GM18868 (cell line): ENCODE results near the gene PGLYRP3.
"Not testable (repeated sequence)": the region's sequence is repeated elsewhere in the genome, so short reads cannot be mapped to it uniquely, and the experiment has no call there.

ENCODE experiments used
- ATAC-seq: cut with Tn5 transposase; IDR thresholded peaks from one replicate; pipeline ENCODE4 v1.9.1; 2021; ENCODE audit warnings: mild to moderate bottlenecking, moderate library complexity; ENCODE audit not compliant: unreplicated experiment

The PGLYRP3 gene

GRCh38 chr1:153314388-153314787 lies 1.6 kb upstream of the PGLYRP3 start:
- ATAC-seq: not testable (repeated sequence)

GRCh38 chr1:153313288-153313687 lies 536 bp upstream of the PGLYRP3 start:
- ATAC-seq: no peak

DNA sequence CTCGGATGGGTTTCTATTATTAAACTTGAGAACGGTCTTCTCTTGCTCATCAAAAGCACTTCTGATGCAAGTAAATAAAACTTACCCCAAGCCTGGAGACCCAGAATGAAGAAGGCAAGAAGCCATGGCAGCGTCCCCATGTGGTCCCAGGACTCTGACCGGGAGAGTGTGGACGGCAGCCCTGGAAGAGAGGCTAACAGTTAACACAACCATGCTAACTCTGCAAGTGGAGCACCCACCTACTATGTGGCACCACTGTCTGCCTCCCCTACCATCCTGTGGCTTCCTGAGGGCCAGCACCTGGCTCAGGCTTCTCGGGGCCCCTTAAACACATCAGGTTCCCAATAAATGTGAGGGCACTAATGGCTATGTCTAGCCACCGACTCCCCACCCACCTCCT lies 2.2 kb downstream of the PGLYRP3 start:
- ATAC-seq: no peak

GRCh38 chr1:153309441-153309840 lies 3.3 kb downstream of the PGLYRP3 start:
- ATAC-seq: no peak

DNA sequence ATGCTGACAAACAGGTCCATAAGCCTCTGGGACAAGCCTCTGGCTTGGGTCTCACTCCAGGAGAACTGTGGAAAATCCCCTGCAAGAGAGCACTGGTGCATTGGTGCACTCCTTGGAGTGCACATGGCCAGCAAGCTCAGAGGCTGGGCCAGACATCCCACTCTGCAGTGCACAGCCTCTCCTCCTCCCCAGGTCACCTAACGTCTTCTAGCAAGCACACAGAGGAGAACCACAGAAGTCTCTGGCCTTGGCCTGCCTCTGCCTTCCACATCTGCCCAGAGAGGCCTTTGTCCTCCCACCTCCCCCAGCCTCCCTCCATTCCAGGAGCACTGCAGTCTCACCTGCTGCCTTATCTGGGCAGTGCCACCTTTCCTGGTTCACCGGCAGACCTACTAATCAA lies 4.2 kb downstream of the PGLYRP3 start:
- ATAC-seq: no peak

DNA sequence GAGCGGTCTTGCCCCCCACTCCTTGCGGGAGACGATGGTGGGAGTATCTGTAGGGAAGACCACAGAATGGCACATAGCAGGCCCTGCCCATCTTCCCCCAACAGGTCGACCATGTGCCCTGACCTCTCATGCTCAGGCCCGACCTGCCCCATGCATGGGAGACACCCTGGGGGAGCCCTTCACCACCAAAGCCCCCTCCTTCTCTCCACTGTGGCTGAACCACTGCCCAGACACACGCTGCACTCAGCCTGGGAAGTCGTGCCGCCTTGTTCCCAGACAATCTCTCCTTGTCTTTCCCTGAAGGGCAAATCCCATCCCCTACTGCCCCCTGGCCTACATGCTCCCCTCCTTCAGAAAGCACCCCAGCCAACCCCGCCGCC lies 5.5 kb downstream of the PGLYRP3 start:
- ATAC-seq: no peak

GRCh38 chr1:153306303-153307220 lies 6.2 kb downstream of the PGLYRP3 start:
- ATAC-seq: no peak

DNA sequence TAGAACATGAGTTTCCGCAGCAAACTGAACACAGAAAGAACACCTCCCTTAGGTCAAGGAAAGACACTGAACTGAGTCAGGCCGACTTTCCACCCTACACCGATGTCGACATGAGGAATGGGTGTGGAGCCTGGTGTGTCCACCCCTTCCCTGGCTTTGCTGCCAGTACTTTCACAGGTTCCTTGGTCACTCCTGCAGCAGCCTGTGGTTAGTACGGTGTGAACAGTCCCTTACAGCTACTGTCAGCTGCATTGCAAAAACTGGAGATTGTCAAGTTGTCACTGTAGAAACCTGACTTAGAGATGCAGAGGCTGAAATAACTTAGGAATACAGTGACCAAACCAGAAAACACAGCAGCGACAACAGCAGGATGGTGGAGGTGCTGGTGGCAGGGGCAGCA lies 7.1 kb downstream of the PGLYRP3 start:
- no peak for ATAC-seq

DNA sequence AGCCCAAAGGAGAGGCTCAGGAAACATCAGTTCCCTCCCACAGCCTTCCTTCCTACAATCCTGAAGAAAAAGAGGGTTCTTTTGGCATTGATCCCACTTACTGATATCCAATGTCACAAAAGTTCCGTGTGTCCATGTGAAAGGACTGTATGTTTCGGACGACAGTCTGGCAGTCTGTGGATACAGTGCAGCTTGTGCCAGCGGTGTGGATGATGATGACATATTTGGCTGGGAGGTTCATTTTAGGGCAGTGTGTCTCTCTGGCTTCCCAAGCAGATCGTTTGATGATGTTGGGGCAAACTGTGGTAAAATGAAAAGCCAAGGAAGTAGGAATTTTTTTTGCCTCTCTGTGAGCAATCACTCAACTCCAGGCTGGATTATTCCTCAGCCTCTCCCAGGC lies 10.4 kb downstream of the PGLYRP3 start:
- no peak for ATAC-seq

GRCh38 chr1:153293851-153294250 lies 18.9 kb downstream of the PGLYRP3 start:
- ATAC-seq: no peak

DNA sequence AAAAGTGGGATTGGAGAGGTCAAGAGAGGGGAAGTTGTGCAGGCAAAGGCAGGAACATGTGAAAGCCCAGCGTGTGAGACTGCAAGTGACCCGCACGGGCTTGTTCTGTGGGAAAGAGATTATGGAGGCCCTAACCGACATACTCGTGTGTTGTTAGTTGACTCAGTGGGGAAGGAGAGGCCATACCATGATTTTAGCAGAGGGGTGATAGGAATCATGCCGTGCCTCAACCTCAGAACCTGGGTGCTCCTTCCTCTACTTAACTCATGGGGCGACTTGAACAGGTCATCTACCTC lies 19.3 kb downstream of the PGLYRP3 start:
- no peak for ATAC-seq

DNA sequence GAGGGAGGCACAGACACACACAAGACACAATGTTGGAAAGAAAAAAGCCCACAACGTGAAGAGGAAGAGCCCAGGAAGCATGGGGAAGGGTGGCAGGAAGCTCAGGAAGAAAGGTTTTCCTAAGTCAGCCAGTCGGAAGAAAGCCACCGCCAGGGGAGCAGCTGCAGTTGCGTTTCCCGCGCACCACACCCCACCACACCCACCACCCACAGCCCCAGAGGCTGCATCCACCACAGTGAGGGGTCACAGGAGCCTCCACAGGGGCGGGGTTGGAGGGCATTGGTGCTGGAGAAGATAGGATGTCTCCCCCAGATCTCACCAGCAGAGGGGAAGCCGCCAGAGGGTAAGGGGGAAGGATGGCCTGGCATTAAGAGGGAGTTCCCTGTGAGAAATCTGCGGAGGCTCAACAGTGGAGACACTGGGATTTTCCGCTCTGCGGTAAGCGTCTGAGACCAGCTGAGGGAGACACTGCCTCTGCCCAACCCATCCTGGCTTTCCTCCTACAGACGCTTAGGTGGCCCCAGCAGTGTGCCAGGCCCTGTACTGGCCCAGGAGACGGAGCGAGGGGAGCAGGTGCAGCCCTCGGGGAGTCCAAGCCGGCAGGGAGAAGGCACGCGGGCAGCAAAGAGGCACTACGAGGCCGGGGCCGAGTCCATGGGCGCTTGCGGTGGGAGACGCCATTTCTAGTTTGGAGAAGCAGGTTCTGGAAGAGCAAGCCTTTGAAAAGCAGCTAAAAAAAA lies 19.8 kb downstream of the PGLYRP3 start:
- ATAC-seq: no peak

GRCh38 chr1:153292185-153292584 lies 20.6 kb downstream of the PGLYRP3 start:
- ATAC-seq: no peak

GRCh38 chr1:153291514-153291913 lies 21.2 kb downstream of the PGLYRP3 start:
- peak; percentile 78 for ATAC-seq

GRCh38 chr1:153288634-153289275 lies 24.0 kb downstream of the PGLYRP3 start:
- no peak for ATAC-seq

DNA sequence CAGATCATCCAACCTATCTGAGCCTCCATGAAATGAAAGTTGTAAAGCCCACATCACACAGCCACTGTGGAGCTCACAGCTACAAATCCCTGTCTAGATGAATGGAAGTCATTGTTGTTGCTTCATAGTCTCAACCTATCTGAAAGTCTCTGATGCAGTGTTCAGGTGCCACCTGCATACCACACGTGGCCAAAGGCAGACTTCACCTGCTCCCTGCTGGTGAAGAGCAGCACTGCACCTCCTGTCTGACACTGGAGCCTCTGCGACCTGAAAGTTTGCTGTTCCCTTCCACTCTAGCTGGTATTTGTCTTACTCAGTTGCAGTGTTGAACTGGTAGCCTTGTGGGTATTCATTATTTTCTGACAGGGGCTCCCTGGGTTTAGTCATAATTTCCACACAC lies 34.9 kb downstream of the PGLYRP3 start:
- peak; percentile 87 for ATAC-seq

DNA sequence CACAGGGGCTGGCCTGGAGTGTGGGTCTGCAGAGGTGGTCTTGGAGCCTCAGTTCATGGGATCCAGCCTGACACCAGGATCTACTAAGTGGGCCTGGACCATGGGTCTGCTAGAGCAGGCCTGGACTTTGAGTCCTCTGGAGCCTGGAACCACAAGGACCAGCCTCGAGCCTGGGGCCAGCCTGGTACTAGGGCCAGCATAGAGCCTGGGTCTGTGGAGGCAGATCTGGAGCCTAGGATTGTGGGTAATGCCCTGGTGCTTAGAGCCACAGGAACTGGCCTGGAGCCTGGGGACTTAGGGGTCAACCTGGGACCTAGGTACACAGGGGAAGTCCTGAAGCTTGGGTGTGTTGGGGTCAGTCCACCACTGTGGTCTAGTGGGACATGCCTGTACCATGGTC lies 40.6 kb downstream of the PGLYRP3 start:
- no peak for ATAC-seq

- no peak for ATAC-seq
Observed at GRCh38 chr1:153271711-153272110, 41.0 kb downstream of the PGLYRP3 start.

DNA sequence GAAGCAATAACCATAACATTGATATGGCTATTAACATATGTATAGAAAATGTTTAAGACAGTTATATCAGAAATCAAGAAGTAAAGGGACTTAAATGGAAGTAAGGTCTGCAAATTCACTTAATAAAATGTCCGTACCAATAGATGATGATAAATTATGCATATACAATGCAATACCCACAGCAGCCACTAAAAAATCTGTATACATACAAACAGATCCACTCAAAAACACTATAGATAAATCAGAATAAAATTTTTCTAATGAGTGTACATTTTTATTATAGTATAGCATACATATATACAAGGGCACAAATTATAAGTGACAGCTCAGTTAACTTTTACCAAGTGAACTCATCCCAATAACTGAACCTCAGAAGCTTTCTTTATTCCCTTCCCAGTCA lies 47.3 kb downstream of the PGLYRP3 start:
- no peak for ATAC-seq

DNA sequence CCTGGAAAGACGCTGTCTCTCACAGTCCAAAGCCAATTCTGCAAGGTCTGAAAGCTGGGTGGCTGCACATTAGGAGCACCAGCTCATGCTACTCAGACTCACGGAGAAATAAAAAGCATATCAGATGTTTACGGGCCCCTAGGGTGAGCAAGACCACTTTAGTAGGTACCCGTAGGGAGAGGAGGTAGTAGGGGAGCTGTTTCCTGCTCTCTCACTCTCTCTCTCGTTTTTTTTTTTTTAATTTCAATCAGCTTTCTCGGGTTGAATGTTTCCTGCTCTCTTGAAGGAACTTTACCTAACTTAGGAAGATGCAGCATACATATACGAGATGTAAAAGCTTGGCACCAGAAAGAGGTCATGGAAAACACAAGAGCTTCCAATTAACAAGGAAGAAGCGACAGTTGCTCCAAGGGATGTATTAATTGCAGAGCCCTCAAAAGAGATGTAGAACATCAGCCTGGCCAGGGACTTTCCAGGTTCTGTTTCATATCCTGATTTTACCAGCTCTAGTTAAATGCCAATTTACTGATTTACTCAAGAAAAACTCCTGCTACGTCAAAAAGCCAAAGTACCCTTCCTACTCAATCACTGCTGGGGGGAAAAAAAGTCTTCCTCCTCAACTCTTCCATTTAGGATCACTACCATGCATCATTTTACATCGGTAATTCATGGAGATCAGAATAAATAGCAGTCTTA lies 50.1 kb downstream of the PGLYRP3 start:
- no peak for ATAC-seq

GRCh38 chr1:153262070-153262366 lies 50.7 kb downstream of the PGLYRP3 start:
- ATAC-seq: no peak
